ENCODE results near the gene CHST11.

Gene CHST11

GRCh38 chr12:104636496-104636895 is 179.7 kb downstream of the CHST11 start:
- DNase-seq = no peak

- DNase-seq = peak; percentile 22
Measured at GRCh38 chr12:104637604-104638003, 180.9 kb downstream of the CHST11 start.

GRCh38 chr12:104638218-104638850 is 181.6 kb downstream of the CHST11 start:
- DNase-seq = no peak

- DNase-seq = no peak
Measured at GRCh38 chr12:104638851-104639240, 182.1 kb downstream of the CHST11 start.

- no peak for DNase-seq
Measured at GRCh38 chr12:104640956-104641355, 184.2 kb downstream of the CHST11 start.

- peak; percentile 70 for DNase-seq
Measured at GRCh38 chr12:104641862-104642261, 185.1 kb downstream of the CHST11 start.

GRCh38 chr12:104643093-104643818 is 186.5 kb downstream of the CHST11 start:
- no peak for DNase-seq

GRCh38 chr12:104643819-104644669 is 187.3 kb downstream of the CHST11 start:
- peak; percentile 31 for DNase-seq

GRCh38 chr12:104648756-104649155 is 192.0 kb downstream of the CHST11 start:
- DNase-seq = no peak

GRCh38 chr12:104649217-104649824 is 192.6 kb downstream of the CHST11 start:
- DNase-seq = no peak

- DNase-seq = no peak
Measured at GRCh38 chr12:104649921-104650320, 193.2 kb downstream of the CHST11 start.

GRCh38 chr12:104650541-104650940 is 193.8 kb downstream of the CHST11 start:
- DNase-seq = no peak

GRCh38 chr12:104651811-104652210 is 195.1 kb downstream of the CHST11 start:
- no peak for DNase-seq

GRCh38 chr12:104652358-104652757 is 195.6 kb downstream of the CHST11 start:
- no peak for DNase-seq

- no peak for DNase-seq
Measured at GRCh38 chr12:104652910-104653309, 196.2 kb downstream of the CHST11 start.

- no peak for DNase-seq
Measured at GRCh38 chr12:104653730-104654664, 197.2 kb downstream of the CHST11 start.

- no peak for DNase-seq
Measured at GRCh38 chr12:104654665-104655609, 198.2 kb downstream of the CHST11 start.

GRCh38 chr12:104656383-104656782 is 199.6 kb downstream of the CHST11 start:
- DNase-seq = no peak

GRCh38 chr12:104656921-104657320 is 200.2 kb downstream of the CHST11 start:
- no peak for DNase-seq

GRCh38 chr12:104657726-104658484 is 201.2 kb downstream of the CHST11 start:
- DNase-seq = no peak
